Measurements from ENCODE around the gene PRKCB. TPM values are rescaled to one million over a fixed set of nuclear protein-coding genes. Genes with fewer than 3 reads are reported as not detected.

Gene PRKCB
- total RNA-seq, 4 donors from 2014 or later = 0.51 to 1.3 (median 1.1) TPM

DNA sequence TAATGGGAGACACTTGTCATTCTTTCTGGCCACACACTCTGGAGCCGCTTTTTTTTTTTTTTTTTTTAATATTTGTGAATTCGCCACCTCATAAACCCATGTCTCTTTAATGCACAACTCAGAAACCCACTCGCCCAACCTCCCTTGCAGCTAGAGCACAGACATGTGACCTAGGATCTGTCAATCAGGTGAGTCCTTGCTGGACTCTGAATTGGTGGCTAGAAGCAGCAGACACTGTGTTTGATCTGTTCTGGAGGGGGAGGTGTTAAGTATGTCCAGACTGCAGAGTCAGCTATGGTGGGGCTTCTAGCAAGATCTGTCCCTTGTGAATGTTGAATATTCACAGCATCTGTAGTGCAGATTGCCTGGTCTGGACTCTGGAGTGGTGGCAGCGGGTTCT lies 112.1 kb downstream of the PRKCB start:
- DNase-seq (no peak), ATAC-seq (no peak)
- in situ Hi-C loops (cut with MboI; ENCODE audit: low sequenced_read_pairs in 4 of 4) (no loop called here), intact Hi-C loops (cut with DNase I; ENCODE audit: low total_unique reads) (no loop called here)
- Histone ChIP-seq H3K4me1 (no peaks in the 10 kb centered on the region), H3K27me3 (peaks cover 0 to 2% (median 0%) of the 10 kb centered on the region in 3 donors), H3K27ac (no peak overlapping the region), H3K36me3 (no peaks in the 10 kb centered on the region), H3K4me3 (no peak overlapping the region), H3K9me3 (no peaks in the 10 kb centered on the region)
- TF ChIP-seq POLR2A (IDR thresholded peaks at IDR 0.05) = no peak
- TF ChIP-seq, protein P1, sequence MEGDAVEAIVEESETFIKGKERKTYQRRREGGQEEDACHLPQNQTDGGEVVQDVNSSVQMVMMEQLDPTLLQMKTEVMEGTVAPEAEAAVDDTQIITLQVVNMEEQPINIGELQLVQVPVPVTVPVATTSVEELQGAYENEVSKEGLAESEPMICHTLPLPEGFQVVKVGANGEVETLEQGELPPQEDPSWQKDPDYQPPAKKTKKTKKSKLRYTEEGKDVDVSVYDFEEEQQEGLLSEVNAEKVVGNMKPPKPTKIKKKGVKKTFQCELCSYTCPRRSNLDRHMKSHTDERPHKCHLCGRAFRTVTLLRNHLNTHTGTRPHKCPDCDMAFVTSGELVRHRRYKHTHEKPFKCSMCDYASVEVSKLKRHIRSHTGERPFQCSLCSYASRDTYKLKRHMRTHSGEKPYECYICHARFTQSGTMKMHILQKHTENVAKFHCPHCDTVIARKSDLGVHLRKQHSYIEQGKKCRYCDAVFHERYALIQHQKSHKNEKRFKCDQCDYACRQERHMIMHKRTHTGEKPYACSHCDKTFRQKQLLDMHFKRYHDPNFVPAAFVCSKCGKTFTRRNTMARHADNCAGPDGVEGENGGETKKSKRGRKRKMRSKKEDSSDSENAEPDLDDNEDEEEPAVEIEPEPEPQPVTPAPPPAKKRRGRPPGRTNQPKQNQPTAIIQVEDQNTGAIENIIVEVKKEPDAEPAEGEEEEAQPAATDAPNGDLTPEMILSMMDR (IDR thresholded peaks at IDR 0.05 in 4 of 5, conservative IDR thresholded peaks at IDR 0.05 in 1 of 5) = no peak

DNA sequence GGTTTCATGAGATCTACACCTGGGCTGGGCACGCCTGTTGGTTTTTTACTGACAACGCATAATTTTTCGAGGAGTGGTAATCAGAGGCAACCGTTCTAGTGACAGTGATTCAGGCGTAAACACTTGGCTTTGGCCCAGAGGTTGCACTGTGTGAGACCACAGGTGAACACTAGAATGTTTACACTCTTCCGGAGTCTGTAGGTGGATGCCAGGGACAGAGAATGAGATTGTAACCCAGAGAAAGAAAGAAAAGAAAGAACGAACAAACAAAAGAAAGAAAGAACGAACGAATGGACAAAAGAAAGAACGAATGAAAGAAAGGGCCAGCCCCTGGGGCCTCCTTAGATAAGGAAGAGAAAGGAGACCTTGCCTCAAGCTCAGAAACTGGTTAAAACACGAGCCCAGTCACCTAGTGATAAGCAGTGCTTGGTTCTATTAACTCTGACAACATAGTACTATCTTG lies 113.2 kb downstream of the PRKCB start:
- no peak overlapping the region for H3K27ac ChIP-seq
- no peak overlapping the region for H3K4me3 ChIP-seq
- no peaks in the 10 kb centered on the region for H3K36me3 ChIP-seq
- in situ Hi-C loops (cut with MboI; ENCODE audit: low sequenced_read_pairs in 4 of 4) (no loop called here), intact Hi-C loops (cut with DNase I; ENCODE audit: low total_unique reads) (no loop called here)
- H3K9me3 ChIP-seq = no peaks in the 10 kb centered on the region
- DNase-seq = peak in 1 of 2 donors; percentile 19
- H3K27me3 ChIP-seq = peaks cover 0 to 2% (median 0%) of the 10 kb centered on the region in 3 donors
- TF ChIP-seq, protein P1 (IDR thresholded peaks at IDR 0.05 in 4 of 5, conservative IDR thresholded peaks at IDR 0.05 in 1 of 5) = no peak
- TF ChIP-seq POLR2A (IDR thresholded peaks at IDR 0.05) = no peak
- ATAC-seq = no peak
- H3K4me1 ChIP-seq = no peaks in the 10 kb centered on the region

DNA sequence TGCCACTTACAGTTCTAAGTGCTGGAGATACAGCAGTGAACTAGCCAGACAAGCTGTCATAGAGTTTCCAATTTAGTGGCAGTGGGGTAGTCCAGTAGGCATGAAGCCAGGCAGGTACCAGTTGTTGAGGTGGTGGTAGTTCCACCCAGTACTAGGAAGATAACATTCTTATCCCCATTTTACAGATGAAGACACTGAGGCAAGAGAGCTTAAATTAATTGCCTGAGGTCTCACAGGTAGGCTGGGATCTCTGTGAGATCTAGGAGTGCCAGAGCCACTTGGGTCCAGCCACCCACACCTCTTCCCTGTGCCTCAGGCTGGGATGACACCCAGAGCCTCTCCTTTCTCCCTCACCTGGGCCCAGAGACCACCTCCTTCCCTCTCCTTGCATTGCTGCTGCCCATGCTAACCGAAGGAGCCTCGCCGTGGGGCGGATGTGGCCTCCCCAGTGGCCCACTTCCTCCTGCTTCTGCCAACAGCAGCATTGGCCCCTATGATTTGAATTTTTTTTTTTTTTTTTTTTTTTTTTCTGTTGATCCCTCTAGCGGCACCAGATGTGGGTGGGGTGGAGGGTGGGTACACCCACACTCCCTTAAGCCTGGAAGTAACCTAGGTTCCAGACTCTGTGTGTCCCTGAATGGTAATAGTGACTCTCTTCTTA lies 114.0 kb downstream of the PRKCB start:
- intact Hi-C loops (cut with DNase I; ENCODE audit: low total_unique reads) = no loop called here
- no peaks in the 10 kb centered on the region for H3K36me3 ChIP-seq
- H3K9me3 ChIP-seq = no peaks in the 10 kb centered on the region
- peaks cover 0 to 2% (median 0%) of the 10 kb centered on the region in 3 donors for H3K27me3 ChIP-seq
- DNase-seq (no peak), ATAC-seq (no peak)
- H3K4me3 ChIP-seq = no peak overlapping the region
- H3K27ac ChIP-seq = no peak overlapping the region
- in situ Hi-C loops (cut with MboI; ENCODE audit: low sequenced_read_pairs in 4 of 4) = no loop called here
- TF ChIP-seq, protein P1 (IDR thresholded peaks at IDR 0.05 in 4 of 5, conservative IDR thresholded peaks at IDR 0.05 in 1 of 5) = no peak
- no peak for TF ChIP-seq POLR2A (IDR thresholded peaks at IDR 0.05)
- no peaks in the 10 kb centered on the region for H3K4me1 ChIP-seq

DNA sequence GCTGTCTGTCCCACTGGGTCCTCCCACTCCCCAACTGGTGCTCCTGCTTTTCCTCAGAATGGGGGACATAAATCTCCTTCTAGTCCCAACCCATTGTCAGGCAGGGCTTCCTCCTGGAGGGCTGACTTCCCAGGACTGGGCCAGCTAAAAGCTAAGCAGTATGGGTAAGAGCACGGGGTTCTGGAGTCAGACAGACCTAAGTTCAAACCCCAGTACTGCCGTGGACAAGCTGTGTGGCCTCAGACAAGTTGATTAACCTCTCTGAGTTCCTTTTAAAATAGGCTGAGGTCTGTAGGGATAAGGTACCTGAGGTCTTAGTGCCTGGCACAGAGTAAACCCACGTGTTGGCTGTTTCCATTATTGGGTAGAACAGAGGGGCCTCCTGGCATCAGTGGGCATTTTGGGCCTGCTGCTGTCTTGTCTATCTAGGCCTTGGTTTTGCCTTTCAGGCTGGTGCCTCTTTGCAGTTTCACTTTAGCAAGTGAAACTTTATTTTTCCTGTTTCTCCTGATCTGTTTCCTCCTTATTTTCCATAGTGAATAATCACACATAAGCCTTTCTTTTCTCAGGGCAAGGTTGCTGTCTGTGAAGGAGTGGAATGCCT lies 114.6 kb downstream of the PRKCB start:
- DNase-seq = no peak
- Histone ChIP-seq H3K36me3 (no peaks in the 10 kb centered on the region), H3K9me3 (no peaks in the 10 kb centered on the region), H3K27me3 (peaks cover 0 to 2% (median 0%) of the 10 kb centered on the region in 3 donors), H3K4me3 (no peak overlapping the region), H3K4me1 (no peaks in the 10 kb centered on the region), H3K27ac (no peak overlapping the region)
- no peak for ATAC-seq
- TF ChIP-seq, protein P1 (IDR thresholded peaks at IDR 0.05 in 4 of 5, conservative IDR thresholded peaks at IDR 0.05 in 1 of 5) = no peak
- no peak for TF ChIP-seq POLR2A (IDR thresholded peaks at IDR 0.05)
- in situ Hi-C loops (cut with MboI; ENCODE audit: low sequenced_read_pairs in 4 of 4) (no loop called here), intact Hi-C loops (cut with DNase I; ENCODE audit: low total_unique reads) (no loop called here)

All from gastrocnemius medialis (tissue), 4 donors.